ENCODE data around the gene SUGP1.

- TF ChIP-seq CTCF (IDR thresholded peaks at IDR 0.05; ENCODE audit: low read depth, low read length) = no peak
- no peak for TF ChIP-seq EZH2phosphoT487 (IDR thresholded peaks at IDR 0.05; ENCODE audit: low read depth)
Measured at GRCh38 chr19:19362075-19362474, 41.8 kb upstream of the SUGP1 start.

Data from OCI-LY3 (cell line).